Forelimb muscle (tissue), 1 donor: Measurements from ENCODE around the gene UBE2J2. TPM values are rescaled to one million over a fixed set of nuclear protein-coding genes. Genes with fewer than 3 reads are reported as not detected.

ENCODE experiments used
- DNase-seq: peaks from one replicate; pipeline ENCODE4 v3.0.0-alpha.2; 2013; ENCODE audit warnings: low read depth
- polyA plus RNA-seq: library from polyadenylated mRNA; unstranded; fragments of 120-200 nt; gene quantifications from one replicate; pipeline ENCODE4 v1.2.1, GENCODE V29; 2013; ENCODE audit not compliant: insufficient read length

The UBE2J2 gene
- polyA plus RNA-seq, 1 donor = 38.8 TPM

- no peak for DNase-seq
Measured at GRCh38 chr1:1309251-1310108, 35.8 kb upstream of the UBE2J2 start.

- no peak for DNase-seq
Measured at GRCh38 chr1:1308756-1309250, 35.1 kb upstream of the UBE2J2 start.

- peak; percentile 83 for DNase-seq
Measured at GRCh38 chr1:1307923-1308755, 34.5 kb upstream of the UBE2J2 start, which contains the start of the genes ACAP3 and PUSL1. Gene ACAP3, minus strand, starts transcription at chr1:1307930. Its CDS starts 115 bp downstream, at chr1:1307815. Gene PUSL1, plus strand, starts transcription at chr1:1308597. Its CDS starts 47 bp downstream, at chr1:1308644.

GRCh38 chr1:1307261-1307922 is 33.7 kb upstream of the UBE2J2 start:
- no peak for DNase-seq

- no peak for DNase-seq
Measured at GRCh38 chr1:1306661-1307260, 33.1 kb upstream of the UBE2J2 start.

GRCh38 chr1:1306070-1306660 is 32.5 kb upstream of the UBE2J2 start:
- no peak for DNase-seq

GRCh38 chr1:1305300-1306069 is 31.8 kb upstream of the UBE2J2 start:
- DNase-seq = no peak

- no peak for DNase-seq
Measured at GRCh38 chr1:1304331-1305299, 31.0 kb upstream of the UBE2J2 start.

GRCh38 chr1:1303736-1304135 is 30.1 kb upstream of the UBE2J2 start:
- no peak for DNase-seq

- no peak for DNase-seq
Measured at GRCh38 chr1:1302951-1303509, 29.4 kb upstream of the UBE2J2 start.

GRCh38 chr1:1302006-1302430 is 28.4 kb upstream of the UBE2J2 start:
- DNase-seq = no peak

GRCh38 chr1:1300352-1300739 is 26.7 kb upstream of the UBE2J2 start:
- no peak for DNase-seq

GRCh38 chr1:1299686-1300351 is 26.2 kb upstream of the UBE2J2 start:
- no peak for DNase-seq

GRCh38 chr1:1298861-1299685 is 25.4 kb upstream of the UBE2J2 start:
- no peak for DNase-seq

GRCh38 chr1:1297802-1298424 is 24.3 kb upstream of the UBE2J2 start:
- no peak for DNase-seq
